Measurements from ENCODE around the gene RHOBTB1.

The RHOBTB1 gene

GRCh38 chr10:60901561-60902235 is 42.3 kb downstream of the RHOBTB1 start:
- no peak for FAIRE-seq

DNA sequence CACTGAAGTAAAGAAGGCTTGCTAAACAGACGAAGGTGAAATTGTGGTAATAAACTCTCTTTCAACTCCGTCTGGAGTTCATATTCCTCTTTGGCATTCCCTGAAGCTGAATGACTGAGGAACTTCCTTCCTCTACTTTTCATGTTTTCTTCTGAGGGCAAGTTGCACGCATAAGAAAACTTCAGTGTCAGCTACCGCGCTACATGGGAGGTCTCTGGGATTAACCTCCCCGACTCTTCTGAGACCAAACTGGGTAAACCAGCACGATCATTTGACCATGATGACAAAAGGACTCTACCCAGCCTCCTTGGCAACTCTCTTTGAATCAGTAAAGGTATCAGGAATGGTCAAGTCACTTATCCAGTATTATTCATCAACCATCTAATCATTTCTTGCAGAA is 44.7 kb downstream of the RHOBTB1 start:
- no peak for FAIRE-seq

DNA sequence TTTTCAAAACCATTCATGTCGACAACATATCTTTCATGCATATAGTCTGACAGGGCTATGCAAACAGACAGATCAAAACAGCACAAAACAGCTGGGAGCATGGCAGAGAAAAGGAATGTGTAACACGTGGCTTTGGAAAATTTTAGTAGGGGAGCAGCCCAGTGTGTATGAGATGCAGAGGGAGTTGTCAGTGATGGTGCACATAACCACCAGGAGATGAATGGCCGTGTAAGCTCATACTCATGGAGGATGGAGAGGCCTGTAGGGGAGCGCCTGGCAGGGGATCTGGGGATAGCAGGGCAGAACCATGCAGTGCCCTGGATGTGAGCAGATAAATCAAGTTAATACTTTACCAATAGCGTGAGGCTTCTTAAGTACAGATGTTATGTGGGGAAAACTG is 45.7 kb downstream of the RHOBTB1 start:
- no peak for FAIRE-seq

GRCh38 chr10:60896810-60897209 is 47.2 kb downstream of the RHOBTB1 start:
- no peak for FAIRE-seq

DNA sequence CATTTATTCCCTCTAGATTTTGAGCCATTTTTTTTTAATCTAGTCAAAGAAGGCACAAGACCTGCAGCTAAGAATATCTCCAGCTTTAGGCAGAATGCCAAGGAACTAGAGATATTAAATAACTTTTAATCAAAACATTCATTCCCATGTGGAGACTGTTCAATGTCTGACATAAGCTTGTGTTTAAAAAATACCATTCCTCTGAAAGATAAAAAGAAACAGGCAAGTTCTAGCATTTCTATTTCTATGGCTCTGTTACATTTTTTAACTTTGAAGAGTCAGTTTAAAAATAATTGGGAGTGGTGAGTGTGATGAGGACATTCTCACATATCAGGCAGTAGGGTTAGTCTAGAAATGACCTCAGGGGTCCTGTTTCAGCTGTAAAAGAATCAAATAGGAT is 48.0 kb downstream of the RHOBTB1 start:
- FAIRE-seq, result no peak

- no peak for FAIRE-seq
Observed at GRCh38 chr10:60894786-60895185, 49.2 kb downstream of the RHOBTB1 start.

GRCh38 chr10:60893231-60893630 is 50.8 kb downstream of the RHOBTB1 start:
- no peak for FAIRE-seq

- no peak for FAIRE-seq
Observed at GRCh38 chr10:60892571-60892970, 51.4 kb downstream of the RHOBTB1 start.

- no peak for FAIRE-seq
Observed at GRCh38 chr10:60890811-60891210, 53.2 kb downstream of the RHOBTB1 start.

DNA sequence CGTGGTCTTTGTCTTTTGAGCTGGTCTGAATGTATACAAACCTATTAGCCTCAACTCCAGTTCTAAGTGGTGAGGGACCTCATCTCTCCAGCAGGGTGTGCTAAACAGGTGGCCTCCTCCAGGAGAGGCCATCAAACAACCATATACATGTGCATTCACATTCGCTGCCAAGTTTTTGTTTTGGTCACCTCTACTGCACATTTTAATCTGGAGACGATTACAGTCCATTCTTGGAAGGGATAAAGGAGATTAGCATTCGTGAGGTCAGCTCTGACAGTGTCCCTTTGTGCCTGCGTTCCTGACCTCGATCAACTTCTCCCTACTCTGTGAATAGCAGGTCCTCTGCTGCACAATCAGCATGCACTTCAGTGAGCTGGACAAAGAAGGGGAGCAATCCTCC is 60.8 kb downstream of the RHOBTB1 start:
- no peak for FAIRE-seq

GRCh38 chr10:60878224-60878623 is 65.8 kb downstream of the RHOBTB1 start:
- FAIRE-seq, result peak; percentile 91

- FAIRE-seq, result no peak
Observed at GRCh38 chr10:60877777-60878120, 66.2 kb downstream of the RHOBTB1 start.

GRCh38 chr10:60877061-60877776 is 66.8 kb downstream of the RHOBTB1 start:
- FAIRE-seq, result no peak

- no peak for FAIRE-seq
Observed at GRCh38 chr10:60873758-60874157, 70.2 kb downstream of the RHOBTB1 start.

DNA sequence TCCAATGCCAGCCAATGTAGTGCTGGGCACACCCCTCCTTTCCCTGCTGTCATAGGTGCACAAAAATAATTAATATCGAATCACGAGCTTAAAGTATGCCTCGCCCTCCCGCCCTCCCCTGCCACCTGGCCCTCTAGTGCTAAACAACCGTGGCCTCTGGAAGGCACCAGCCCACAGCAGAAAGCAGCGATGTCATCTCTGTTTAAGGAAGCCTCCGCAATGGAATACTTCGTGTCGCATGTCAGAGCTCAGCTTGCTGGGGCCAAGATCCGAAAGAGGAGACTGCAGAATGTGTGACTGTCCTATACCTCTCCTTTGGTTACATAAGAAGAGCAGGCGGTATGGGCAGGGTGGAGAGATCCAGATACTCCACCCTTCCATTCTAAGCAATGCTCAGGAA is 71.5 kb downstream of the RHOBTB1 start:
- FAIRE-seq, result no peak

DNA sequence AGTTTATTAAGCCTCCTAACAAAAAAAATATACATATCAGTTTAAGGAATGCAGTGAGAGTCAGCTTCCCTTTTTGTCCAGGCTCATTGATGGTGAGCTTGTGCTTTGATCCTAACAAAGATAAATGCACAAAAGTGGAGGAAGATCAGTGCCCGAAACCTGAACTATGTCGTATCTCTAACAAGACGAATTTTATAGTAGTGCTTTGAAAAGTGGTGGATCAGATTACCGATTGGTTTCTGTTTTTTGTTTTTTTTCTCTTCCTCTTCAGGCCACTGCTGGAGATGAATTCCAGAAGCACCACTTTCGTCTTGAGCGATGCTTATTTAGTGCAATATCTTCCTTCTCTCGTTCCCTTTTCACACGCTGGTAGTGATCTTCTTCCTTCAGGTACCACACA is 72.8 kb downstream of the RHOBTB1 start:
- FAIRE-seq, result no peak

GRCh38 chr10:60870803-60871202 is 73.2 kb downstream of the RHOBTB1 start:
- no peak for FAIRE-seq

- FAIRE-seq, result no peak
Observed at GRCh38 chr10:60870416-60870728, 73.6 kb downstream of the RHOBTB1 start.

DNA sequence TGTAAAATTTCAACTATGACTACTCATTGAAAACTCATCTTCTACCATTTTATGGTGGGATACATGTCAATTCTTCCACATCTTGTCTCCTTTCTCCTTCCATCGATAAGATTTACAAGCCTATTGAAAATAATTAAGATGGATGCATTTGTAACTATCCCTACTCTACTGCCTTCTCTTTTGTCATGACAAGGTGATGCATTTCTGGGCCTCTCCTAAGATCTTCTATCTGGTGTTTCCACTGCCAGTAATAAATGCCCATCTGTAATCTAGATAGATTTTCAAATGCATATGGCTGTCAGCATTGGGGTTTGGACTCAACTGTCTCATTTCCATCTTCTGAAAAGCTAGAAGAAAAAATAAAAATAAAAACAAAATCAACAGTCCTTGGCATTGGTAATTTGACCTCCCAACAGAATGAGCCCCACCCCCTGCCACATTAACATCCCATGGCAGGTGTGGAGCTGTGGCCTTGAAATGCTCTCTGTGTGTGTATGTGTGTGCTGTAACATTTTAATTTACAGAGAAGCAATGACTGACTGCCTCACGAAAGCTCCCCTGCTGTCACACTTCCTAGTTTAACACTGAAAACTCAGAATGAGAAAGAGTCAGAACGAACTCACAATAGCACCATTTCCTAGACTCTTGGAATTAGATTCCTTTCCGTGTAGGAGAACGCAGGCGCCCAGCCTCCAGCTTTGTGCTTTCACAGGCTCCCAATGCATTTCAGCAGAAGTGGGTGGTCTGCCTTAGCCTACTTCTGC is 74.2 kb downstream of the RHOBTB1 start:
- FAIRE-seq, result no peak

DNA sequence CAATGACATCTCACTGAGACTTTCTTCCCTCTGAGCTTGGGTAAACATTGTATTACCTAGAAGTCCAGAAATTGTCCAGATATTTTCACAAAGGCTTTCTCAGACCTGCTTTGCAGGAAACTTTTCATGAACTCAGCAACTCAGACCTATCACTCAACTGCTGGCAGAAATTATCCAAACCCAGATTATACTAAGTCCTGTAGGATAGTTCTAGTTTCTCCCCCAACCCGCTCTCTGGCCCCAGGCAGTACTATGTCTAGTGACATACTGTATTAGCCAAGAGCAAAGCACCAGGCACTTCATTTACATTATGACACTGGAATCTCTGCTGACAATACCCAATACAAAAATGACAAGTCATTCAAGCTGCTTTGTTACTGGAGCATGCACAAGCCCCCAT is 75.0 kb downstream of the RHOBTB1 start:
- no peak for FAIRE-seq

- no peak for FAIRE-seq
Observed at GRCh38 chr10:60865198-60865783, 78.7 kb downstream of the RHOBTB1 start.

DNA sequence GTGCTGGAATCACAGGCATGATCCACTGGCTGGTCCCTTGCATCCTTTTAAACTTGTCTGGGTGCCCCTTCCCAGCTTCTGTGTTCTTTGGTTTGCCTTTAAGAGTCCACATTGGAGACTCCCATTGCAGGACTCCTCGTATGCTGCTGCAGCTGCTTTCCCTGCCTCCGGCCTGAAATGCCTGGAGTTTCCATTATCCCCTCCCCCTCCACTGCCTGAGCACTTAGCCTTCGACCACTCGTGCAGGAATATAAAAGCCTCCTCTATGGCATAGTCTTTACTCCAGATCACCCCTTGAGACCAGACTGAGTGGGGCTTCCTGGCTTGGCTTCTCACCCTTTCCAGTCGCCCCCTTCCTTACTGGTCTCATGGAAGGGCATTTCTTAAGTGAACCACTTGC is 80.2 kb downstream of the RHOBTB1 start:
- FAIRE-seq, result no peak

GRCh38 chr10:60862517-60862916 is 81.5 kb downstream of the RHOBTB1 start:
- FAIRE-seq, result no peak

- FAIRE-seq, result no peak
Observed at GRCh38 chr10:60856405-60856804, 87.6 kb downstream of the RHOBTB1 start.
